ENCODE data around the gene CD83.

Gene CD83

DNA sequence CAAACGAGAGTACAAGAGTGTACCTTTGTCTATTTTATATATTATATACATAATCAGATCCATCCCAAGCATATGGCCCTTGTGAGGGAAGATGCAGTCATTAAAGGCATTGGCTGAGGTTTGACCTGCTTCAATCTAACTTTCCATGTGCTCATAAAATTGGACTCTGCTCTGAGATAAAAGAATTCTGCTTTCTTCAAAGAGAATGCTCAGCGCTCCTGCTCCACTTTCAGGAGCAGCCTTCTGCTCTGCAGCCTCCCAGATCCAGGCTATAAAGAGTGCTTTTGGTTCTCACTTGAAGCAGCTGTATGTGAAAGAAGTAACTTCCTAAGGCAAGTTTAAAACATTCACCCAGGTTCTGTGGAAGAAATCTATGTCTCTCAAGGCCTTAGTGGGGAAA is 45.3 kb downstream of the CD83 start:
- DNase-seq = no peak
- Histone ChIP-seq H3K27ac (no peak overlapping the region), H3K4me3 (ENCODE audit: low read depth, low read length) (no peak overlapping the region), H3K27me3 (replicated peaks) (no peaks in the 10 kb centered on the region), H3K36me3 (replicated peaks) (no peaks in the 10 kb centered on the region)
- in situ Hi-C loops (cut with HindIII; ENCODE audit: low pct_ligation_motif_present, low sequenced_read_pairs) = no loop called here
- no peak for TF ChIP-seq CTCF (IDR thresholded peaks at IDR 0.05; ENCODE audit: low read depth, low read length, missing control alignments)

- no peak overlapping the region for H3K4me3 ChIP-seq (ENCODE audit: low read depth, low read length)
- H3K36me3 ChIP-seq (replicated peaks) = no peaks in the 10 kb centered on the region
- DNase-seq = peak; percentile 56
- no peak for TF ChIP-seq CTCF (IDR thresholded peaks at IDR 0.05; ENCODE audit: low read depth, low read length, missing control alignments)
- in situ Hi-C loops (cut with HindIII; ENCODE audit: low pct_ligation_motif_present, low sequenced_read_pairs) = no loop called here
- H3K27ac ChIP-seq = no peak overlapping the region
- H3K27me3 ChIP-seq (replicated peaks) = no peaks in the 10 kb centered on the region
These were observed 47.5 kb downstream of the CD83 start for GRCh38 chr6:14165091-14165490.

DNA sequence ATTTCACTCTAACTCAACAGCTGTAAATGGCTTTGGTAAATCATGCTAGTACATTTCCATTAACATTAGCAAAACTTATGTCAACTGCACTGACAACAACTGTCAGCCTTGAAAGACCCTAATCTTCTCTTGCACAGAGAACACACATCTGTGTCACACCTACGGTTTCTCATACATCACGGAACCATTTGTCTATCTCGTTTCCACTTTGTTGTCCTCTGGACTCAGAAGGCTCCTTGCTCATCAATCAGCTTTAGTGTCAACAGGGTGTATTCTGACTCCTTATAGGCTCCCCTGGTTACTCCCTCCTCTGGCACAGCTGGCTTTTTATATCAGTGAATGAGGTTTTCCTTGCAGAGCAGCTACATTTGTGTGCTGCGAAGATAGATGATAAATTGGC is 49.3 kb downstream of the CD83 start:
- no peak for DNase-seq
- Histone ChIP-seq H3K27ac (no peak overlapping the region), H3K27me3 (replicated peaks) (no peaks in the 10 kb centered on the region), H3K36me3 (replicated peaks) (no peaks in the 10 kb centered on the region), H3K4me3 (ENCODE audit: low read depth, low read length) (no peak overlapping the region)
- no peak for TF ChIP-seq CTCF (IDR thresholded peaks at IDR 0.05; ENCODE audit: low read depth, low read length, missing control alignments)
- in situ Hi-C loops (cut with HindIII; ENCODE audit: low pct_ligation_motif_present, low sequenced_read_pairs) = no loop called here

DNA sequence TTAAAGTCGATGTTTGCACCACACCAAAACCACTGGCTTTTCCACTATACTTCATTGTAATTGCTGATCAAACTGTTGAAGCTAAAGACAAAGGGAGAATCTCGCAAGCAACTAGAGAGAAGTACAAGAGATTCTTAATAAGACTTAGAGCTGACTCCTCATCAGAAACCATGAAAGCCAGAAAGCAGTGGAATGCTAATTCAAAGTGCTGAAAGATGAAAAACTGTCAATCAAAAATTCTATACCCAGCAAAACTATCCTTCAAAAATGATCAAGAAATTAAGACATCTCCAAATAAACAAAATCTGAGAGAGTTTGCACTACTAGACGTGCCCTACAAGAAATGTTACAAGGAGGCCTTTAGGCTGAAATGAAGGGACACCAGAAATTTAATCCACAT is 52.6 kb downstream of the CD83 start:
- Histone ChIP-seq H3K4me3 (ENCODE audit: low read depth, low read length) (no peak overlapping the region), H3K36me3 (replicated peaks) (no peaks in the 10 kb centered on the region), H3K27ac (no peak overlapping the region), H3K27me3 (replicated peaks) (no peaks in the 10 kb centered on the region)
- no peak for DNase-seq
- no peak for TF ChIP-seq CTCF (IDR thresholded peaks at IDR 0.05; ENCODE audit: low read depth, low read length, missing control alignments)
- in situ Hi-C loops (cut with HindIII; ENCODE audit: low pct_ligation_motif_present, low sequenced_read_pairs) = no loop called here

GRCh38 chr6:14172562-14172961 is 55.0 kb downstream of the CD83 start:
- TF ChIP-seq CTCF (IDR thresholded peaks at IDR 0.05; ENCODE audit: low read depth, low read length, missing control alignments) = no peak
- no peak overlapping the region for H3K27ac ChIP-seq
- no peak overlapping the region for H3K4me3 ChIP-seq (ENCODE audit: low read depth, low read length)
- no peaks in the 10 kb centered on the region for H3K36me3 ChIP-seq (replicated peaks)
- no peak for DNase-seq
- H3K27me3 ChIP-seq (replicated peaks) = no peaks in the 10 kb centered on the region
- in situ Hi-C loops (cut with HindIII; ENCODE audit: low pct_ligation_motif_present, low sequenced_read_pairs) = no loop called here

- TF ChIP-seq CTCF (IDR thresholded peaks at IDR 0.05; ENCODE audit: low read depth, low read length, missing control alignments) = no peak
- DNase-seq = no peak
- Histone ChIP-seq H3K4me3 (ENCODE audit: low read depth, low read length) (no peak overlapping the region), H3K27me3 (replicated peaks) (no peaks in the 10 kb centered on the region), H3K36me3 (replicated peaks) (no peaks in the 10 kb centered on the region), H3K27ac (no peak overlapping the region)
- in situ Hi-C loops (cut with HindIII; ENCODE audit: low pct_ligation_motif_present, low sequenced_read_pairs) = no loop called here
These were observed 56.7 kb downstream of the CD83 start for GRCh38 chr6:14174226-14174625.

All from brain microvascular endothelial cell (primary cell).